Esophagus muscularis mucosa (tissue), 4 donors: ENCODE data around the gene CAPN9. TPM values are rescaled to one million over a fixed set of nuclear protein-coding genes. Genes with fewer than 3 reads are reported as not detected.
A peak's percentile ranks its signal among the peaks of the same experiment; 100 is the strongest.
"Not testable (repeated sequence)": the region's sequence is repeated elsewhere in the genome, so short reads cannot be mapped to it uniquely, and the experiment has no call there.

Experiments used
- DNase-seq: peaks from one replicate; pipeline ENCODE4 v3.0.0-alpha.2; 2017; ENCODE audit errors: extremely low spot score
- H3K27ac ChIP-seq, 4 donors: fragments of 200-600 bp; sonication (generic); replicated peaks in 1 of 4; 1 replicate in 3 of 4; 2 replicates in 1 of 4; pipeline ENCODE4 v1.5.1; 2016 to 2019; ENCODE audit warnings: mild to moderate bottlenecking in 1 of 4
- H3K27me3 ChIP-seq, 4 donors: fragments of 200-600 bp; sonication (generic); one replicate each; pipeline versions ENCODE4 v1.5.1 to v1.6.0; 2016 to 2019
- H3K36me3 ChIP-seq, 4 donors: fragments of 200-600 bp; sonication (generic); one replicate each; pipeline ENCODE4 v1.5.1; 2016 to 2019
- H3K4me1 ChIP-seq, 4 donors: fragments of 200-600 bp; sonication (generic); one replicate each; pipeline ENCODE4 v1.5.1; 2016 to 2019
- H3K4me3 ChIP-seq, 4 donors: fragments of 200-600 bp; sonication (generic); 1 replicate in 2 of 4; 2 replicates in 2 of 4; pipeline ENCODE4 v1.5.1; 2016 to 2019; ENCODE audit warnings: mild to moderate bottlenecking in 4 of 4, moderate library complexity in 1 of 4
- H3K9me3 ChIP-seq, 4 donors: fragments of 200-600 bp; sonication (generic); 1 replicate in 3 of 4; 2 replicates in 1 of 4; pipeline ENCODE4 v1.5.1; 2016 to 2019
- EP300 ChIP-seq: sonication (generic); formaldehyde crosslinking; IDR thresholded peaks from one replicate; pipeline ENCODE4 v1.6.1; 2017; ENCODE audit warnings: antibody characterized with exemption
- POLR2A ChIP-seq: fragments of 450-650 bp; IDR thresholded peaks from one replicate; pipeline ENCODE4 v1.6.1; 2017; ENCODE audit warnings: antibody characterized with exemption, moderate library complexity, mild to moderate bottlenecking, low read depth
- POLR2AphosphoS5 ChIP-seq, 2 donors: sonication (generic); formaldehyde crosslinking; IDR thresholded peaks; one replicate each; pipeline ENCODE4 v1.6.1; 2017; ENCODE audit warnings: antibody characterized with exemption in 2 of 2
- WGBS: methylation state at CpG from one replicate; pipeline ENCODE4 v1.1.5; 2018; 5-methylcytosine and 5-hydroxymethylcytosine counted together
- intact Hi-C: fragments of 100-400 bp; cut with DNase I; formaldehyde crosslinking; loops from one replicate; pipeline ENCODE4 v1.15.1; 2023
- total RNA-seq, 4 donors: library from RNA; depleted of rRNA; stranded (reverse); fragments of >200 nt; gene quantifications; one replicate each; pipeline versions ENCODE4 v1.1.0 to v1.2.1, GENCODE V29; 2016
- TF ChIP-seq, protein P1 (sequence below), 3 experiments: fragments of 200-600 bp in 2 of 3; fragments of 450-650 bp in 1 of 3; sonication (generic) in 2 of 3; IDR thresholded peaks; one replicate each; pipeline ENCODE4 v1.5.1; 2017 to 2019; ENCODE audit warnings: antibody characterized with exemption in 3 of 3, mild to moderate bottlenecking in 2 of 3, moderate library complexity in 1 of 3

CAPN9 gene
- total RNA-seq, 4 donors from 2014 or later = not detected

- intact Hi-C loops = no loop called here
Measured at GRCh38 chr1:230763927-230764591, 16.9 kb downstream of the CAPN9 start.

DNA sequence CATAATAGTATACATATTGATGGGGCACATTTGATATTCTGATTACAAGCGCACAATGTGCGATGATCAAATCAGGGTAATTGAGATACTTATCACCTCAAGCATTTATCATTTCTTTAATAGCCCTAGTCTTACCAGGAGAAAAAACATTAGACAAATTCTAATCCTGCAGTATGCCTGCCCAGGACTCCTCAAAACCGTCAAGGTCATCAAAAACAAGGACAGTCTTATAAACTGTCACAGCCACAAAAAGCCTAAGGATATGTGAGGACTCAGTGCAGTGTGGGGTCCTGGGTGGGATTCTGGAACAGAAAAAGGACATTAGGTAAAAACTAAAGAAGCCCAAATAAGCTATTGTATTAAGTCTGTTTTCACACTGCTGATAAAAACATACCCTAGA lies 19.1 kb downstream of the CAPN9 start:
- Histone ChIP-seq H3K9me3 (no peaks in the 10 kb centered on the region), H3K4me1 (peaks cover 0 to 6% (median 3%) of the 10 kb centered on the region in 4 donors), H3K27ac (no peak overlapping the region), H3K36me3 (no peaks in the 10 kb centered on the region), H3K4me3 (no peak overlapping the region), H3K27me3 (no peaks in the 10 kb centered on the region)
- TF ChIP-seq POLR2AphosphoS5 (IDR thresholded peaks at IDR 0.05) (no peak), EP300 (no peak), POLR2A (no peak)
- TF ChIP-seq, protein P1, sequence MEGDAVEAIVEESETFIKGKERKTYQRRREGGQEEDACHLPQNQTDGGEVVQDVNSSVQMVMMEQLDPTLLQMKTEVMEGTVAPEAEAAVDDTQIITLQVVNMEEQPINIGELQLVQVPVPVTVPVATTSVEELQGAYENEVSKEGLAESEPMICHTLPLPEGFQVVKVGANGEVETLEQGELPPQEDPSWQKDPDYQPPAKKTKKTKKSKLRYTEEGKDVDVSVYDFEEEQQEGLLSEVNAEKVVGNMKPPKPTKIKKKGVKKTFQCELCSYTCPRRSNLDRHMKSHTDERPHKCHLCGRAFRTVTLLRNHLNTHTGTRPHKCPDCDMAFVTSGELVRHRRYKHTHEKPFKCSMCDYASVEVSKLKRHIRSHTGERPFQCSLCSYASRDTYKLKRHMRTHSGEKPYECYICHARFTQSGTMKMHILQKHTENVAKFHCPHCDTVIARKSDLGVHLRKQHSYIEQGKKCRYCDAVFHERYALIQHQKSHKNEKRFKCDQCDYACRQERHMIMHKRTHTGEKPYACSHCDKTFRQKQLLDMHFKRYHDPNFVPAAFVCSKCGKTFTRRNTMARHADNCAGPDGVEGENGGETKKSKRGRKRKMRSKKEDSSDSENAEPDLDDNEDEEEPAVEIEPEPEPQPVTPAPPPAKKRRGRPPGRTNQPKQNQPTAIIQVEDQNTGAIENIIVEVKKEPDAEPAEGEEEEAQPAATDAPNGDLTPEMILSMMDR (IDR thresholded peaks at IDR 0.05) = no peak
- WGBS = 91% methylated on average over 3 of the region's 3 CpGs
- intact Hi-C loops = no loop called here
- no peak for DNase-seq

More at GRCh38 chr1:230763927-230764591, 16.9 kb downstream of the CAPN9 start:
- no peak overlapping the region for H3K4me3 ChIP-seq
- TF ChIP-seq EP300 (no peak), POLR2AphosphoS5 (IDR thresholded peaks at IDR 0.05) (no peak)
- TF ChIP-seq, protein P1 (IDR thresholded peaks at IDR 0.05) = no peak
- H3K27me3 ChIP-seq = no peaks in the 10 kb centered on the region
- 92% methylated on average over 5 of the region's 5 CpGs for WGBS
- no peaks in the 10 kb centered on the region for H3K9me3 ChIP-seq
- H3K36me3 ChIP-seq = no peaks in the 10 kb centered on the region
- peaks cover 0 to 4% (median 2%) of the 10 kb centered on the region in 4 donors for H3K4me1 ChIP-seq
- no peak for DNase-seq
- no peak overlapping the region for H3K27ac ChIP-seq

- intact Hi-C loops, H3K27ac ChIP-seq, H3K4me3 ChIP-seq, H3K36me3 ChIP-seq, H3K27me3 ChIP-seq, H3K9me3 ChIP-seq, DNase-seq: not testable (repeated sequence)
- WGBS = 74% methylated on average over 8 of the region's 8 CpGs
- peaks cover 0 to 11% (median 6%) of the 10 kb centered on the region in 4 donors for H3K4me1 ChIP-seq
Measured at GRCh38 chr1:230767859-230768612, 20.8 kb downstream of the CAPN9 start.

GRCh38 chr1:230768903-230769570 lies 21.8 kb downstream of the CAPN9 start:
- Histone ChIP-seq H3K9me3 (no peaks in the 10 kb centered on the region), H3K27ac (peak overlapping the region in 1 of 4 donors; percentile 34), H3K4me1 (peaks cover 0 to 15% (median 10%) of the 10 kb centered on the region in 4 donors), H3K4me3 (no peak overlapping the region), H3K36me3 (no peaks in the 10 kb centered on the region), H3K27me3 (no peaks in the 10 kb centered on the region)
- DNase-seq = no peak
- TF ChIP-seq POLR2A = no peak
- peak in 1 of 2 donors; percentile 15 for TF ChIP-seq POLR2AphosphoS5 (IDR thresholded peaks at IDR 0.05)
- intact Hi-C loops = no loop called here
- 51% methylated on average over 15 of the region's 15 CpGs for WGBS

- Histone ChIP-seq H3K4me3 (no peak overlapping the region), H3K4me1 (peaks cover 0 to 15% (median 10%) of the 10 kb centered on the region in 4 donors), H3K27me3 (no peaks in the 10 kb centered on the region), H3K27ac (no peak overlapping the region), H3K9me3 (no peaks in the 10 kb centered on the region), H3K36me3 (no peaks in the 10 kb centered on the region)
- intact Hi-C loops = loop anchor here (5.0 kb wide), 1 partner anchor 128 kb away; the partner anchor contains the start of gene COG2
- WGBS = 85% methylated on average over 1 of the region's 1 CpG
- DNase-seq = no peak
- TF ChIP-seq EP300 = no peak
- TF ChIP-seq, protein P1 (IDR thresholded peaks at IDR 0.05) = no peak
Measured at GRCh38 chr1:230770317-230770716, 23.1 kb downstream of the CAPN9 start.
